Esophagus muscularis mucosa (tissue), 3 donors: ENCODE results near the gene C5orf15.

ENCODE experiments used
- CTCF ChIP-seq, 3 experiments: fragments of 200-600 bp in 2 of 3; fragments of 450-650 bp in 1 of 3; sonication (generic) in 2 of 3; IDR thresholded peaks; one replicate each; pipeline ENCODE4 v1.5.1; 2017 to 2019; ENCODE audit warnings: antibody characterized with exemption in 3 of 3, mild to moderate bottlenecking in 2 of 3, moderate library complexity in 1 of 3
- POLR2A ChIP-seq: fragments of 450-650 bp; IDR thresholded peaks from one replicate; pipeline ENCODE4 v1.6.1; 2017; ENCODE audit warnings: antibody characterized with exemption, moderate library complexity, mild to moderate bottlenecking, low read depth
- POLR2AphosphoS5 ChIP-seq, 2 donors: sonication (generic); formaldehyde crosslinking; IDR thresholded peaks; one replicate each; pipeline ENCODE4 v1.6.1; 2017; ENCODE audit warnings: antibody characterized with exemption in 2 of 2

- TF ChIP-seq CTCF (IDR thresholded peaks at IDR 0.05) (no peak), POLR2AphosphoS5 (IDR thresholded peaks at IDR 0.05) (no peak), POLR2A (no peak)
These were observed 26.8 kb downstream of the C5orf15 start for GRCh38 chr5:133941456-133942196.
